Esophagus muscularis mucosa (tissue), 4 donors: ENCODE measurements around the gene VGLL4. TPM values are rescaled to one million over a fixed set of nuclear protein-coding genes. Genes with fewer than 3 reads are reported as not detected.

Experiments
- DNase-seq: peaks from one replicate; pipeline ENCODE4 v3.0.0-alpha.2; 2017; ENCODE audit errors: extremely low spot score
- H3K27ac ChIP-seq, 4 donors: fragments of 200-600 bp; sonication (generic); replicated peaks in 1 of 4; 1 replicate in 3 of 4; 2 replicates in 1 of 4; pipeline ENCODE4 v1.5.1; 2016 to 2019; ENCODE audit warnings: mild to moderate bottlenecking in 1 of 4
- H3K27me3 ChIP-seq, 4 donors: fragments of 200-600 bp; sonication (generic); one replicate each; pipeline versions ENCODE4 v1.5.1 to v1.6.0; 2016 to 2019
- H3K36me3 ChIP-seq, 4 donors: fragments of 200-600 bp; sonication (generic); one replicate each; pipeline ENCODE4 v1.5.1; 2016 to 2019
- H3K4me1 ChIP-seq, 4 donors: fragments of 200-600 bp; sonication (generic); one replicate each; pipeline ENCODE4 v1.5.1; 2016 to 2019
- H3K4me3 ChIP-seq, 4 donors: fragments of 200-600 bp; sonication (generic); 1 replicate in 2 of 4; 2 replicates in 2 of 4; pipeline ENCODE4 v1.5.1; 2016 to 2019; ENCODE audit warnings: mild to moderate bottlenecking in 4 of 4, moderate library complexity in 1 of 4
- H3K9me3 ChIP-seq, 4 donors: fragments of 200-600 bp; sonication (generic); 1 replicate in 3 of 4; 2 replicates in 1 of 4; pipeline ENCODE4 v1.5.1; 2016 to 2019
- EP300 ChIP-seq: sonication (generic); formaldehyde crosslinking; IDR thresholded peaks from one replicate; pipeline ENCODE4 v1.6.1; 2017; ENCODE audit warnings: antibody characterized with exemption
- POLR2A ChIP-seq: fragments of 450-650 bp; IDR thresholded peaks from one replicate; pipeline ENCODE4 v1.6.1; 2017; ENCODE audit warnings: antibody characterized with exemption, moderate library complexity, mild to moderate bottlenecking, low read depth
- POLR2AphosphoS5 ChIP-seq, 2 donors: sonication (generic); formaldehyde crosslinking; IDR thresholded peaks; one replicate each; pipeline ENCODE4 v1.6.1; 2017; ENCODE audit warnings: antibody characterized with exemption in 2 of 2
- WGBS: methylation state at CpG from one replicate; pipeline ENCODE4 v1.1.5; 2018; 5-methylcytosine and 5-hydroxymethylcytosine counted together
- intact Hi-C: fragments of 100-400 bp; cut with DNase I; formaldehyde crosslinking; loops from one replicate; pipeline ENCODE4 v1.15.1; 2023
- total RNA-seq, 4 donors: library from RNA; depleted of rRNA; stranded (reverse); fragments of >200 nt; gene quantifications; one replicate each; pipeline versions ENCODE4 v1.1.0 to v1.2.1, GENCODE V29; 2016
- TF ChIP-seq, protein P1 (sequence below), 3 experiments: fragments of 200-600 bp in 2 of 3; fragments of 450-650 bp in 1 of 3; sonication (generic) in 2 of 3; IDR thresholded peaks; one replicate each; pipeline ENCODE4 v1.5.1; 2017 to 2019; ENCODE audit warnings: antibody characterized with exemption in 3 of 3, mild to moderate bottlenecking in 2 of 3, moderate library complexity in 1 of 3

The VGLL4 gene
- total RNA-seq, 4 donors from 2014 or later, result 51.5 to 222 (median 80.7) TPM

DNA sequence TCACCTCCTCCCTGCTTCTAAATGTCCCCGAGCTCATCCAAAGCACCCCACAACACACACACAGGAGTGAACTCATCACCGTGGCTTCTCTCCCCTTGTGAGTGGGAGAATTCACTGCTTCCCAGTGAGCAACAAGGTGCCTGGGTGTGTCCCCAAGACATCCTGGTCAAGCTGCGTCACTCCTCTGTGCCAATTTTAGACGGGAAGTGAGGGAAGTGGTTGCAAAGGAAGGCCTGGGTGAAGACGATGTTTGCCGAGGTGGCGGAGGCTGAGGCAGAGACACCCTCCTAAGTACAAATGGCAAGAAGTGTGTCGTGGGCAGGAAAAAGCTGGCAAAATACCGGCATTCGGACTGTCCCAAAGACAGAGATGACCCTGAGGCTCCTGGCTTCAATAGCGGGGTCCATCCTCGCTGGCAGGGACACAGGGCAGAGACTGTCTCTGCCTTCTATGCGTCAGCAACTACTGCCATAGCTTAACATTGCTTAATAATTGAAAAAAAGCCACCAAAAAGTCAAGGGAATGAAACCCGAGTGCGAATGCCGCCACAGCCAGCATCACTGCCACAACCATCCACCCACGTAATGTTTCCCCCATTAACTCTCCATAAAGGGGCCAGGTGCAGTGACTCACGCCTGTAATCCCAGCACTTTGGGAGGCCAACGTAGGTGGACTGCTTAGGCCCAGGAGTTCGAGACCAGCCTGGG lies 72.8 kb downstream of the VGLL4 start:
- peak overlapping the region; percentile 59 to 89 (median 84) for H3K27ac ChIP-seq
- peaks cover 0 to 20% (median 13%) of the 10 kb centered on the region in 4 donors for H3K36me3 ChIP-seq
- intact Hi-C loops, result no loop called here
- WGBS, result 77% methylated on average over 20 of the region's 20 CpGs
- DNase-seq, result no peak
- H3K4me3 ChIP-seq, result no peak overlapping the region
- no peaks in the 10 kb centered on the region for H3K27me3 ChIP-seq
- TF ChIP-seq, protein P1, sequence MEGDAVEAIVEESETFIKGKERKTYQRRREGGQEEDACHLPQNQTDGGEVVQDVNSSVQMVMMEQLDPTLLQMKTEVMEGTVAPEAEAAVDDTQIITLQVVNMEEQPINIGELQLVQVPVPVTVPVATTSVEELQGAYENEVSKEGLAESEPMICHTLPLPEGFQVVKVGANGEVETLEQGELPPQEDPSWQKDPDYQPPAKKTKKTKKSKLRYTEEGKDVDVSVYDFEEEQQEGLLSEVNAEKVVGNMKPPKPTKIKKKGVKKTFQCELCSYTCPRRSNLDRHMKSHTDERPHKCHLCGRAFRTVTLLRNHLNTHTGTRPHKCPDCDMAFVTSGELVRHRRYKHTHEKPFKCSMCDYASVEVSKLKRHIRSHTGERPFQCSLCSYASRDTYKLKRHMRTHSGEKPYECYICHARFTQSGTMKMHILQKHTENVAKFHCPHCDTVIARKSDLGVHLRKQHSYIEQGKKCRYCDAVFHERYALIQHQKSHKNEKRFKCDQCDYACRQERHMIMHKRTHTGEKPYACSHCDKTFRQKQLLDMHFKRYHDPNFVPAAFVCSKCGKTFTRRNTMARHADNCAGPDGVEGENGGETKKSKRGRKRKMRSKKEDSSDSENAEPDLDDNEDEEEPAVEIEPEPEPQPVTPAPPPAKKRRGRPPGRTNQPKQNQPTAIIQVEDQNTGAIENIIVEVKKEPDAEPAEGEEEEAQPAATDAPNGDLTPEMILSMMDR (IDR thresholded peaks at IDR 0.05), result no peak
- peak; percentile 21 to 67 for TF ChIP-seq POLR2AphosphoS5 (IDR thresholded peaks at IDR 0.05)
- peaks cover 42 to 70% (median 59%) of the 10 kb centered on the region in 4 donors for H3K4me1 ChIP-seq
- no peaks in the 10 kb centered on the region for H3K9me3 ChIP-seq

DNA sequence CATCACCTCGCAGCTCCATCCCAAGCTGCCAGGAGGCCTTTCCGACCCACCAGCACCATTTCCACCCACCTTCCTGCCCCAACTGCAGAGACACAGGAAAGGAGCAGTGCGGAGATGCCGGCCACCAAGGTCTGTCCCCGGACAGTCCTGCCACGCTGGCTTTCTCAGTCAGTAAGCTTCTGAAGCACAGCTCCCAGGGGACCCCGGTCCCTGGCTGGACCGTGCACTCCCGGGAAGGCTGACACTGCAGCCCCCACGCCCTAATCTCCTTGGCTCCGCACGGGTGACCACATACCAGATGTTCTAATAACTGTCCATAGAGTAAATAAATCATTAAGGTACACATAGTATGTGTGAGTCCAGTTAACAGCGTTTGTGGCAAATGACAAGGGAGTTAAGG lies 73.5 kb downstream of the VGLL4 start:
- Histone ChIP-seq H3K4me1 (peaks cover 42 to 63% (median 58%) of the 10 kb centered on the region in 4 donors), H3K9me3 (no peaks in the 10 kb centered on the region), H3K27me3 (no peaks in the 10 kb centered on the region), H3K27ac (peak overlapping the region; percentile 59 to 89 (median 84)), H3K4me3 (no peak overlapping the region), H3K36me3 (peaks cover 0 to 26% (median 15%) of the 10 kb centered on the region in 4 donors)
- TF ChIP-seq POLR2A (no peak), POLR2AphosphoS5 (IDR thresholded peaks at IDR 0.05) (no peak), EP300 (no peak)
- TF ChIP-seq, protein P1 (IDR thresholded peaks at IDR 0.05), result no peak
- intact Hi-C loops, result no loop called here
- 84% methylated on average over 9 of the region's 13 CpGs for WGBS
- DNase-seq, result no peak

DNA sequence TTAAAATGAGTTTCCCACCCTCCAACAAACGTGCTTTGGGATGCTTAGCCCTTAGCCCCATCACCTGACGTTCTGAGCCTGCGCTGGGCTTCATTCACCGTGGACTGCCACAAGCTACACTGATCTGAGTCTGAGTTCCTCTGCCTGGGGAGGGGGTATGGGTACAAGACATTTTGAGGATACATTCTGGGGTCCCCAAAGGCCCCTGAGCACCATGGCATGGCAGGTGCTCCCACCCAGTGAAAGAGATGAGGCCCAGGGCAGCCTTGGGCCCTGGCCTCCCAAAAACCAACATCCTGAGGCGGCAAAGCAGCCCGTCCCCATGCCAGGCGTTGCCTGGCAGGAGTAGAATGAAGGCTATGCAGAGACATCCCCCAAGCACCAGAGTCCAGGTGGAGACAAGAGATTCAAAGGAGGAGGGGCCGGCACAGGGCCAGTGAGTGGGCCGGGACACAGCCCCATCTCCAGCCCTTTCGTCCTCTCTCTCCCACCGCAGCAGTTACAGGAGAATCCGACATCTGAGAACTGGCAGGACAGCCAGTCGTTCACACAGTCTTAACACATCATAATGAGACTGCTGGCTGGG lies 74.5 kb downstream of the VGLL4 start:
- 80% methylated on average over 13 of the region's 13 CpGs for WGBS
- peaks cover 42 to 71% (median 66%) of the 10 kb centered on the region in 4 donors for H3K4me1 ChIP-seq
- intact Hi-C loops, result no loop called here
- H3K4me3 ChIP-seq, result peak overlapping the region in 3 of 4 donors; percentile 37 to 47 (median 39)
- no peak for DNase-seq
- TF ChIP-seq POLR2AphosphoS5 (IDR thresholded peaks at IDR 0.05) (no peak), EP300 (no peak), POLR2A (no peak)
- TF ChIP-seq, protein P1 (IDR thresholded peaks at IDR 0.05), result no peak
- no peaks in the 10 kb centered on the region for H3K9me3 ChIP-seq
- H3K27ac ChIP-seq, result peak overlapping the region; percentile 75 to 89 (median 84)
- H3K36me3 ChIP-seq, result peaks cover 0 to 28% (median 18%) of the 10 kb centered on the region in 4 donors
- H3K27me3 ChIP-seq, result no peaks in the 10 kb centered on the region

DNA sequence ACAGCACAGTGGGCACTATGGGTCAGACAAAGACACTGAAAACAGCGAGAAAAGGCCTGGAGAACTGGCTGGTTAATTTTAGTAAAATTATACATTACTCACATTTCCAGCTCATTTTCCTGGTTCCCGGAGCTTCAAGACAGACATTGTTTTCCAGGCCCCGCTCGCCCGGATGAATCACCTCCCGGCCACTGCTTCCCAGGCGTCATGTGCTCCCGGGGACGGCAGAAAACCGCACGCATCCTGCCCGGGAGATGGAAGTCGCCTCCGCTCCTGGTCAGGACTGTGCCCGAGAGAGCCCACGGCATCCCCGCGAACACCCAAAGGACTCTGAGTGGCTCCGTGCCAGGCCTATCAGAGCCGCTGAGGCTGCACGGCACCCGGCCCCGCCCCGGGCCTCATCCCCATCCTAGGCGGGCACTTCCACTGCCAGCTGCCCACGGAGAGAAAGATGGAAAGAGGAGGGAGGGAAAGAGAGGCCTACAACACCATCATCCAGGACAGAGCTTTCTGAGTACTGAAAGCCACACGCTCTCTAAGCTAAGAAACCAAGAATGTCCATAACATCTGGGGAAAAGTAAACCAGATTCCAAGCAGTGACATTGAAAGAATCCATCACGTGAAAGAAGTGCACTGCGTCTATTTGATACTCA lies 75.1 kb downstream of the VGLL4 start:
- peak overlapping the region; percentile 37 to 47 (median 38) for H3K4me3 ChIP-seq
- intact Hi-C loops, result no loop called here

More for the DNA sequence above, 75.1 kb downstream of the VGLL4 start:
- no peak for DNase-seq
- TF ChIP-seq, protein P1 (IDR thresholded peaks at IDR 0.05), result no peak
- TF ChIP-seq POLR2A, result no peak
- TF ChIP-seq EP300, result no peak
- TF ChIP-seq POLR2AphosphoS5 (IDR thresholded peaks at IDR 0.05), result peak; percentile 62 to 67
- WGBS, result 41% methylated on average over 14 of the region's 29 CpGs
- no peaks in the 10 kb centered on the region for H3K9me3 ChIP-seq
- peak overlapping the region; percentile 75 to 89 (median 84) for H3K27ac ChIP-seq
- H3K4me1 ChIP-seq, result peaks cover 42 to 67% (median 65%) of the 10 kb centered on the region in 4 donors
- H3K36me3 ChIP-seq, result peaks cover 0 to 33% (median 25%) of the 10 kb centered on the region in 4 donors
- H3K27me3 ChIP-seq, result no peaks in the 10 kb centered on the region
